Measurements from ENCODE around the gene ZNF780A.

DNA sequence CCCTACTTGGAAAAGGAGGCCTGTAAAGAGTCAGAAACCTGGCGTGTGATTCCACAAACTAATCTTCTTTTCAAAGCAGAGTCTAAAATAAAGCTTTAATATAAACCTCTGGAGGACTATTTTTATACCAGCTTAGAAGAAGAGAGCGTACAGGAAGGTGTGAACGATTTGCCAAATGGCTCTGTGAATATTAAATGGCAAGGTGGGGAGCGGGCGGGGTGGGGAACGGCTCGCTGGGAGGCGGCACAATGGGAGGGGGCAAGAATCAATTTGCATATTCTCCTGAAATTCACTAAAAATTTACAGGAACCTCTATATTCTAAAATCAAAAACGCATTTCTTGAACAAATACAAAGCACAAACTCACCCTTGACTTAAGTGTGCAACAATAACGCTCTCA, 35.7 kb downstream of the ZNF780A start:
- TF ChIP-seq TAF1 (IDR thresholded peaks at IDR 0.05; ENCODE audit: low read depth, low read length) (no peak), PAX5 (IDR thresholded peaks at IDR 0.05; ENCODE audit: insufficient read depth, low read length, severe bottlenecking) (no peak), POLR2AphosphoS5 (IDR thresholded peaks at IDR 0.05; ENCODE audit: low read depth, low read length) (no peak), POLR2A (IDR thresholded peaks at IDR 0.05; ENCODE audit: low read depth, low read length) (no peak)

Measured in GM12891 (cell line).